HepG2 (cell line): ENCODE measurements around the gene TOR4A. TPM values are rescaled to one million over a fixed set of nuclear protein-coding genes. Genes with fewer than 3 reads are reported as not detected.

Source experiments
- E2F1 ChIP-seq: sonication (generic); formaldehyde crosslinking; IDR thresholded peaks from 2 replicates; pipeline ENCODE4 v1.5.0; 2020; ENCODE audit warnings: missing genetic modification reagents
- ERF ChIP-seq: IDR thresholded peaks from 2 replicates; pipeline ENCODE4 v1.6.1; 2018; ENCODE audit warnings: missing biosample characterization, missing genetic modification reagents
- HNRNPL ChIP-seq: fragments of 200-400 bp; formaldehyde crosslinking; IDR thresholded peaks from 2 replicates; pipeline ENCODE4 v1.6.1; 2017; ENCODE audit warnings: mild to moderate bottlenecking, low read depth, low read length
- JUND ChIP-seq: sonication (generic); formaldehyde crosslinking; IDR thresholded peaks from 2 replicates; pipeline ENCODE4 v1.8.0; 2022; ENCODE audit warnings: mild to moderate bottlenecking, missing genetic modification reagents
- MTA3 ChIP-seq: sonication (generic); formaldehyde crosslinking; IDR thresholded peaks from 2 replicates; pipeline ENCODE4 v1.4.0; 2020; ENCODE audit warnings: missing genetic modification reagents
- NRL ChIP-seq: sonication (generic); formaldehyde crosslinking; IDR thresholded peaks from 2 replicates; pipeline ENCODE4 v1.5.0; 2020; ENCODE audit warnings: missing genetic modification reagents, mild to moderate bottlenecking, moderate library complexity, borderline replicate concordance
- PAWR ChIP-seq: sonication (generic); formaldehyde crosslinking; IDR thresholded peaks from 2 replicates; pipeline ENCODE4 v1.4.0; 2020; ENCODE audit warnings: missing genetic modification reagents, mild to moderate bottlenecking, borderline replicate concordance
- PAX8 ChIP-seq: sonication (generic); formaldehyde crosslinking; IDR thresholded peaks from 2 replicates; pipeline ENCODE4 v1.8.0; 2022; ENCODE audit warnings: mild to moderate bottlenecking, missing genetic modification reagents, borderline replicate concordance
- PRMT3 ChIP-seq: sonication (generic); formaldehyde crosslinking; IDR thresholded peaks from 2 replicates; pipeline ENCODE4 v1.8.1; 2022; ENCODE audit warnings: low read depth, mild to moderate bottlenecking, moderate library complexity, missing genetic modification reagents, borderline replicate concordance
- REL ChIP-seq: sonication (generic); formaldehyde crosslinking; conservative IDR thresholded peaks from 2 replicates; pipeline ENCODE4 v1.8.0; 2022; ENCODE audit warnings: mild to moderate bottlenecking, missing genetic modification reagents, moderate library complexity
- SIX1 ChIP-seq: sonication (generic); formaldehyde crosslinking; IDR thresholded peaks from 2 replicates; pipeline ENCODE4 v1.4.0; 2020; ENCODE audit warnings: missing genetic modification reagents, borderline replicate concordance
- TBP ChIP-seq: sonication (generic); formaldehyde crosslinking; IDR thresholded peaks from 2 replicates; pipeline ENCODE4 v1.5.0; 2020; ENCODE audit warnings: missing genetic modification reagents
- ZFYVE20 ChIP-seq: sonication (generic); formaldehyde crosslinking; IDR thresholded peaks from 2 replicates; pipeline ENCODE4 v1.8.0; 2023; ENCODE audit warnings: low read depth, mild to moderate bottlenecking, moderate library complexity, missing genetic modification reagents, borderline replicate concordance
- ZNF335 ChIP-seq: sonication (generic); formaldehyde crosslinking; IDR thresholded peaks from 2 replicates; pipeline ENCODE4 v1.4.0; 2020; ENCODE audit warnings: missing genetic modification reagents
- ZNF616 ChIP-seq: sonication (generic); formaldehyde crosslinking; IDR thresholded peaks from 2 replicates; pipeline ENCODE4 v1.5.0; 2020; ENCODE audit warnings: low read depth, mild to moderate bottlenecking, missing genetic modification reagents
- ZNF740 ChIP-seq: sonication (generic); formaldehyde crosslinking; IDR thresholded peaks from 2 replicates; pipeline ENCODE4 v1.4.0; 2020; ENCODE audit warnings: missing genetic modification reagents
- ZNF75D ChIP-seq: sonication (generic); formaldehyde crosslinking; IDR thresholded peaks from 2 replicates; pipeline ENCODE4 v1.8.1; 2023; ENCODE audit warnings: missing genetic modification reagents, mild to moderate bottlenecking, borderline replicate concordance
- polyA plus RNA-seq, 8 experiments: library from polyadenylated mRNA; depleted of rRNA in 3 of 8; stranded (reverse) in 7 of 8; unstranded in 1 of 8; fragments of >200 nt; fragmentation: Illumina TruSeq in 4 of 8; extraction: Trizol in 4 of 8; gene quantifications; 2 replicates each; pipeline versions ENCODE4 v1.2.1 to v1.2.3, GENCODE V29; 2011 to 2016; ENCODE audit warnings: low read depth in 4 of 8, missing spikeins in 1 of 8, mixed read lengths in 1 of 8; ENCODE audit not compliant: insufficient read depth in 1 of 8
- total RNA-seq, 5 experiments: library from RNA; depleted of rRNA; stranded (reverse); fragments of >200 nt; fragmentation: Illumina TruSeq; extraction: Trizol; gene quantifications; 2 replicates each; pipeline ENCODE4 v1.2.3, GENCODE V29; 2016; ENCODE audit warnings: low read depth in 1 of 5
- TF ChIP-seq, protein P1 (sequence below): sonication (generic); formaldehyde crosslinking; IDR thresholded peaks from 2 replicates; pipeline ENCODE4 v1.5.0; 2020; ENCODE audit warnings: missing genetic modification reagents, mild to moderate bottlenecking, borderline replicate concordance
- TF ChIP-seq, protein P2 (sequence below): sonication (generic); formaldehyde crosslinking; IDR thresholded peaks from 2 replicates; pipeline ENCODE4 v1.5.1; 2020; ENCODE audit warnings: missing genetic modification reagents, mild to moderate bottlenecking, borderline replicate concordance
- TF ChIP-seq, protein P3 (sequence below): sonication (generic); formaldehyde crosslinking; IDR thresholded peaks from 2 replicates; pipeline ENCODE4 v1.8.1; 2023; ENCODE audit warnings: mild to moderate bottlenecking, missing genetic modification reagents
- TF ChIP-seq, protein P4 (sequence below): sonication (generic); formaldehyde crosslinking; IDR thresholded peaks from 2 replicates; pipeline ENCODE4 v1.5.1; 2020; ENCODE audit warnings: missing genetic modification reagents, mild to moderate bottlenecking, borderline replicate concordance

TOR4A gene
- total and polyA plus RNA-seq, 2 of the 13 experiments (the other 11 are each of a cell fraction or from before 2014, with no cell fraction given) = 11.1 to 14.2 TPM

DNA sequence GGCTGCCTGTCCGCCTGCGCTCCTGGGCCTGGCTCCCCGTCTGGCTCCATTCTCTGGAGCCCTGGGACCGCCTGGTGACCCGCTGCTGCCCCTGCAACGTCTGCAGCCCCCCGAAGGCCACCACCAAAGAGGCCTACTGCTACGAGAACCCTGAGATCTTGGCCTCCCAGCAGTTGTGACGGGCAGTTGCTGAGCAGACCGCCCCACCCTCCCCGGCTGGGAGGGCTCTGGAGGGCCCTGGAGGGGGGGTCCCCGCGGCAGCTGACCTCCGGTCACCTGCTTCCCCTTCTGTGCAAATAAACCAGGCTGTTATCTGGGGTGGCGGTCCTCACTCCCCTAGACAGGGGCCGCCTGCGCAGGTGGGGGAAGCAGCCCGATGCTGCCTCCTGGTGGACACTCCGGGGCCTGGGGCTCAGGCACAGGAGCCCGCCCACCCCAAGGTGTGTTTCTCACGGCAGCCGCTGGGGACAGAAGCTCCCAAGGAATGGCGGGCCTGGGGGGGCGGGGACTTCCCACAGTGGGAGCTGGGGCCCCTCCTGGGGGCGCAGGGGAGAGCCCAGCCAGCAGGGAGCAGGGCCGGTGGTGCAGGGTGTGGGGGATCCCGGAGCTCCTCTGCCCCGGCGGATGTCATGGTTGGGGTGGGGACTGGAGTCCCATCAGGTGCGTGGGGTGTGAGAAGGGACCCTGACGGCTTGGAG, 41.1 kb upstream of the TOR4A start (continued):
- TF ChIP-seq TBP (CRISPR knock-in tag) = no peak
- TF ChIP-seq ZNF335 (CRISPR knock-in tag) = no peak
- TF ChIP-seq MTA3 (CRISPR knock-in tag) = no peak
- peak; percentile 46; the same call in 1 of the 2 replicates for TF ChIP-seq HNRNPL
- TF ChIP-seq PRMT3 (CRISPR knock-in tag) = no peak
- TF ChIP-seq ERF (CRISPR knock-in tag) = peak; percentile 78; the same call in 1 of the 2 replicates
- TF ChIP-seq SIX1 (CRISPR knock-in tag) = no peak
- TF ChIP-seq, protein P1, sequence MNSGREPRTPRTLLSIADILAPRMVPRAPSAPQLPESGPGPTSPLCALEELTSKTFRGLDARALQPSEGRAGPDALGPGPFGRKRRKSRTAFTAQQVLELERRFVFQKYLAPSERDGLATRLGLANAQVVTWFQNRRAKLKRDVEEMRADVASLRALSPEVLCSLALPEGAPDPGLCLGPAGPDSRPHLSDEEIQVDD (CRISPR knock-in tag) = no peak
- peak; percentile 91 for TF ChIP-seq ZNF740 (CRISPR knock-in tag)
- no peak for TF ChIP-seq ZNF616 (CRISPR knock-in tag)
- no peak for TF ChIP-seq E2F1 (CRISPR knock-in tag)
- no peak for TF ChIP-seq ZNF75D (CRISPR knock-in tag)
- TF ChIP-seq, protein P2, sequence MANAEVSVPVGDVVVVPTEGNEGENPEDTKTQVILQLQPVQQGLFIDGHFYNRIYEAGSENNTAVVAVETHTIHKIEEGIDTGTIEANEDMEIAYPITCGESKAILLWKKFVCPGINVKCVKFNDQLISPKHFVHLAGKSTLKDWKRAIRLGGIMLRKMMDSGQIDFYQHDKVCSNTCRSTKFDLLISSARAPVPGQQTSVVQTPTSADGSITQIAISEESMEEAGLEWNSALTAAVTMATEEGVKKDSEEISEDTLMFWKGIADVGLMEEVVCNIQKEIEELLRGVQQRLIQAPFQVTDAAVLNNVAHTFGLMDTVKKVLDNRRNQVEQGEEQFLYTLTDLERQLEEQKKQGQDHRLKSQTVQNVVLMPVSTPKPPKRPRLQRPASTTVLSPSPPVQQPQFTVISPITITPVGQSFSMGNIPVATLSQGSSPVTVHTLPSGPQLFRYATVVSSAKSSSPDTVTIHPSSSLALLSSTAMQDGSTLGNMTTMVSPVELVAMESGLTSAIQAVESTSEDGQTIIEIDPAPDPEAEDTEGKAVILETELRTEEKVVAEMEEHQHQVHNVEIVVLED (CRISPR knock-in tag) = peak; percentile 68; the same call in 1 of the 2 replicates
- TF ChIP-seq JUND (CRISPR knock-in tag) = no peak
- no peak for TF ChIP-seq PAX8 (CRISPR knock-in tag)
- TF ChIP-seq, protein P3, sequence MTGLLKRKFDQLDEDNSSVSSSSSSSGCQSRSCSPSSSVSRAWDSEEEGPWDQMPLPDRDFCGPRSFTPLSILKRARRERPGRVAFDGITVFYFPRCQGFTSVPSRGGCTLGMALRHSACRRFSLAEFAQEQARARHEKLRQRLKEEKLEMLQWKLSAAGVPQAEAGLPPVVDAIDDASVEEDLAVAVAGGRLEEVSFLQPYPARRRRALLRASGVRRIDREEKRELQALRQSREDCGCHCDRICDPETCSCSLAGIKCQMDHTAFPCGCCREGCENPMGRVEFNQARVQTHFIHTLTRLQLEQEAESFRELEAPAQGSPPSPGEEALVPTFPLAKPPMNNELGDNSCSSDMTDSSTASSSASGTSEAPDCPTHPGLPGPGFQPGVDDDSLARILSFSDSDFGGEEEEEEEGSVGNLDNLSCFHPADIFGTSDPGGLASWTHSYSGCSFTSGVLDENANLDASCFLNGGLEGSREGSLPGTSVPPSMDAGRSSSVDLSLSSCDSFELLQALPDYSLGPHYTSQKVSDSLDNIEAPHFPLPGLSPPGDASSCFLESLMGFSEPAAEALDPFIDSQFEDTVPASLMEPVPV (CRISPR knock-in tag) = no peak; the same call in 1 of the 2 replicates
- TF ChIP-seq PAWR (CRISPR knock-in tag) = 0 out of 2 replicates have a peak, but pooled peaks have one; percentile 30
- no peak for TF ChIP-seq ZFYVE20 (CRISPR knock-in tag)
- no peak; the same call in none of the 2 replicates for TF ChIP-seq NRL (CRISPR knock-in tag)
- TF ChIP-seq, protein P4, sequence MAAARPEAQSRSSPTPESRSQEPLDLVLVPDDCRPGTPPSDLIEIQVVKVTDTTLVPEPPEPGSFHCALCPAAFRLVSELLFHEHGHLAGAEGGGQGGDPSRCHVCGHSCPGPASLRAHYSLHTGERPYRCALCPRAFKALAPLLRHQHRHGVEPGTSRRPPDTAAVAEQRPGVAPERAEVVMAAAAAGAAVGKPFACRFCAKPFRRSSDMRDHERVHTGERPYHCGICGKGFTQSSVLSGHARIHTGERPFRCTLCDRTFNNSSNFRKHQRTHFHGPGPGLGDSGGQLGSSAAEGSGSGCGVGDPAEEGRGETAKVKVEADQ (CRISPR knock-in tag) = no peak
- TF ChIP-seq REL (CRISPR knock-in tag) = no peak; the same call in 1 of the 2 replicates
